Tibial nerve (tissue), 4 donors: Measurements from ENCODE around the gene DPP7.

Source experiments
- EP300 ChIP-seq, 2 donors: sonication (generic); formaldehyde crosslinking; IDR thresholded peaks; one replicate each; pipeline ENCODE4 v1.6.1; 2017; ENCODE audit warnings: antibody characterized with exemption in 2 of 2, mild to moderate bottlenecking in 1 of 2
- POLR2A ChIP-seq, 2 donors: fragments of 450-650 bp; IDR thresholded peaks; one replicate each; pipeline ENCODE4 v1.6.1; 2017; ENCODE audit warnings: antibody characterized with exemption in 2 of 2, mild to moderate bottlenecking in 2 of 2, moderate library complexity in 2 of 2
- TF ChIP-seq, protein P1 (sequence below), 5 experiments: fragments of 200-600 bp in 3 of 5; fragments of 450-650 bp in 2 of 5; sonication (generic) in 3 of 5; IDR thresholded peaks; one replicate each; pipeline ENCODE4 v1.5.1; 2016 to 2019; ENCODE audit warnings: antibody characterized with exemption in 5 of 5, mild to moderate bottlenecking in 3 of 5, moderate library complexity in 2 of 5

DNA sequence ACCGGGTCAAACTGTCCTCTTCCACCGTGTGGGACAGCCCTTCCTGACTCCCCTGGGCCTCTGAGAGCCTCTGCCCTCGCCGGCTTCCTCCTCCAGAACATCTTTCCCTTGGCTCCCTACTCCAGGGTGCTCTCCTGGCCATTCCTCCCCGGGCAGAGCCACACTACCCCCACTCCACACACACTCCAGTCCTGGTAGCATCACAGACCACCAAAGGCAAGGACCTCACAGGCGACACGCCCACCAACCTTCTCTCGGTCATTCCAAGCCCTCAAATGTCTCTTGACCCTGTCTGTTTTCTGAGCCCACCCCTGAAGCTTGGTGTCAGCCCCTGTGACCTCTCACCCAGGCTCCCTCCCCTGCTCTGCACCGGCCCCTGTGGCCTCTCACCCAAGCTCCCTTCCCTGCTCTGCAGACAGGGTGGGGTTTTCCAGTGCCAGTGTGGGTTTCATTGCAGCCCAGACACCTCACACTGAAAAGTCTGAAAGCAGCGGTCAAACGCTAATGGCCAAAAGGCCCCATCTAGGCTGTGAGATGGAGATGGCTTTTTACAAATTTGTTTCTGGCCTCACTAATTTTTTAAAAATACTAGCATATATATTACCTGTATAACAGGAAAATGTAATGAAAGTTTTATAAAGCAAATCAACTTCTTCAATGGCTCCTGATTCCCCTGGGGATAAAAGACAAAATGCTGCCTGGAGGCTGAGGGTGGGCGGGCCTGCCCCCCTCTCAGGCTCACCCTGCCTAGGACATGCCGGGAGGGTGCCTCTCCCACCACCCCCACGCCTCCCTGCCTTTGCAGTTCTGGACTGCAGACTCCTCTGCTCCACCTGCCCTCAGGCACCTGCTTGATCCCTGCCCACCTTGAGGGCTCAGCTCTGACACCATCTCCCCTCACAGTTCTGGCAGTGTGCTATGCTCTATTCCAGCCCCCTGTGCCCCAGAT lies 44.8 kb upstream of the DPP7 start:
- TF ChIP-seq, protein P1, sequence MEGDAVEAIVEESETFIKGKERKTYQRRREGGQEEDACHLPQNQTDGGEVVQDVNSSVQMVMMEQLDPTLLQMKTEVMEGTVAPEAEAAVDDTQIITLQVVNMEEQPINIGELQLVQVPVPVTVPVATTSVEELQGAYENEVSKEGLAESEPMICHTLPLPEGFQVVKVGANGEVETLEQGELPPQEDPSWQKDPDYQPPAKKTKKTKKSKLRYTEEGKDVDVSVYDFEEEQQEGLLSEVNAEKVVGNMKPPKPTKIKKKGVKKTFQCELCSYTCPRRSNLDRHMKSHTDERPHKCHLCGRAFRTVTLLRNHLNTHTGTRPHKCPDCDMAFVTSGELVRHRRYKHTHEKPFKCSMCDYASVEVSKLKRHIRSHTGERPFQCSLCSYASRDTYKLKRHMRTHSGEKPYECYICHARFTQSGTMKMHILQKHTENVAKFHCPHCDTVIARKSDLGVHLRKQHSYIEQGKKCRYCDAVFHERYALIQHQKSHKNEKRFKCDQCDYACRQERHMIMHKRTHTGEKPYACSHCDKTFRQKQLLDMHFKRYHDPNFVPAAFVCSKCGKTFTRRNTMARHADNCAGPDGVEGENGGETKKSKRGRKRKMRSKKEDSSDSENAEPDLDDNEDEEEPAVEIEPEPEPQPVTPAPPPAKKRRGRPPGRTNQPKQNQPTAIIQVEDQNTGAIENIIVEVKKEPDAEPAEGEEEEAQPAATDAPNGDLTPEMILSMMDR (IDR thresholded peaks at IDR 0.05) = no peak
- no peak for TF ChIP-seq POLR2A (IDR thresholded peaks at IDR 0.05)
- TF ChIP-seq EP300 (IDR thresholded peaks at IDR 0.05) = no peak
